HepG2 (cell line): ENCODE data around the gene KCTD16. TPM values are rescaled to one million over a fixed set of nuclear protein-coding genes. Genes with fewer than 3 reads are reported as not detected.

Source experiments
- ATAC-seq: fragments of 200-7000 bp; cut with Tn5 transposase; 3 replicates; pipeline ENCODE4 v1.9.1; 2020; ENCODE audit warnings: mild to moderate bottlenecking, moderate library complexity
- BruUV-seq: library from RNA; stranded (reverse); fragments of 400-500 nt; replicated peaks from 2 replicates; lab custom pipeline; 2021; lab: Mats Ljungman, UMichigan
- CTCF ChIA-PET: fragments of 300-600 bp; formaldehyde crosslinking; extraction: SDS; loops from one replicate; lab custom pipeline; 2021; ENCODE audit warnings: low total read pairs, inconsistent platforms, low intra/inter-chr PET ratio; lab: Yijun Ruan, JAX
- POLR2A ChIA-PET: fragments of 350-600 bp; sonication (Branson Sonifier 250); formaldehyde crosslinking; loops from one replicate; lab custom pipeline; 2020; ENCODE audit warnings: antibody characterized with exemption, inconsistent platforms; lab: Yijun Ruan, JAX
- DNase-seq: peaks from one replicate; pipeline ENCODE4 v3.0.0-alpha.2; 2015; ENCODE audit warnings: low spot score
- FAIRE-seq: peaks from 3 replicates; lab custom pipeline; 2011; peaks lifted over from hg19 to GRCh38; lab: Jason Lieb, UNC
- H2AFZ ChIP-seq: one replicate; pipeline ENCODE4 v1.6.1; 2011; ENCODE audit warnings: low read length, inconsistent platforms
- H3K27ac ChIP-seq: fragments of 300-600 bp; 3 replicates; pipeline ENCODE4 v1.8.0; 2011; ENCODE audit warnings: mixed run types, mild to moderate bottlenecking, mixed read lengths, low read length, inconsistent platforms; ENCODE audit not compliant: insufficient read depth; ENCODE audit errors: extremely low read length
- H3K27me3 ChIP-seq, 2 experiments: fragments of 200-600 bp in 1 of 2; 2 replicates in 1 of 2; 3 replicates in 1 of 2; pipeline versions ENCODE4 v1.6.0 to v1.8.0; 2011; ENCODE audit warnings: low read length in 2 of 2, mild to moderate bottlenecking in 2 of 2, moderate library complexity in 2 of 2, inconsistent platforms in 1 of 2; ENCODE audit not compliant: insufficient read depth in 2 of 2, control insufficient read depth in 1 of 2
- H3K36me3 ChIP-seq, 2 experiments: fragments of 200-600 bp in 1 of 2; replicated peaks in 1 of 2; 2 replicates in 1 of 2; 3 replicates in 1 of 2; pipeline versions ENCODE4 v1.5.1 to v1.8.0; 2011; ENCODE audit warnings: low read length in 2 of 2, inconsistent platforms in 1 of 2; ENCODE audit not compliant: insufficient read depth in 2 of 2, control insufficient read depth in 1 of 2
- H3K4me1 ChIP-seq: 2 replicates; pipeline ENCODE4 v1.5.1; 2012; ENCODE audit warnings: low read length, inconsistent platforms; ENCODE audit not compliant: insufficient read depth
- H3K4me2 ChIP-seq: 2 replicates; pipeline ENCODE4 v1.6.0; 2011; ENCODE audit warnings: low read depth, low read length, inconsistent platforms
- H3K4me3 ChIP-seq, 3 experiments: fragments of 200-600 bp in 1 of 3; sonication (generic), shearing (Covaris generic) in 1 of 3; replicated peaks in 1 of 3; 2 replicates each; pipeline ENCODE4 v1.5.1; 2011 to 2016; ENCODE audit warnings: low read length in 3 of 3, inconsistent platforms in 2 of 3, low read depth in 2 of 3, mild to moderate bottlenecking in 2 of 3, control low read depth in 1 of 3, mixed read lengths in 1 of 3; ENCODE audit not compliant: insufficient read depth in 1 of 3
- H3K79me2 ChIP-seq: one replicate; pipeline ENCODE4 v1.6.1; 2011; ENCODE audit warnings: low read length, inconsistent platforms; ENCODE audit not compliant: insufficient read depth
- H3K9ac ChIP-seq: 2 replicates; pipeline ENCODE4 v1.6.0; 2011; ENCODE audit warnings: mild to moderate bottlenecking, low read depth, low read length, inconsistent platforms; ENCODE audit not compliant: insufficient read depth
- H3K9me3 ChIP-seq: 2 replicates; pipeline ENCODE4 v1.5.1; 2012; ENCODE audit warnings: mild to moderate bottlenecking, low read length
- H4K20me1 ChIP-seq: 2 replicates; pipeline ENCODE4 v1.6.0; 2011; ENCODE audit warnings: inconsistent platforms, mild to moderate bottlenecking, low read length, moderate library complexity; ENCODE audit not compliant: insufficient read depth
- ADNP ChIP-seq: sonication (generic); formaldehyde crosslinking; IDR thresholded peaks from 2 replicates; pipeline ENCODE4 v1.4.0; 2020; ENCODE audit warnings: missing genetic modification reagents
- ATAD3A ChIP-seq: sonication (generic); formaldehyde crosslinking; IDR thresholded peaks from 2 replicates; pipeline ENCODE4 v1.4.0; 2020; ENCODE audit warnings: missing genetic modification reagents
- CSRNP1 ChIP-seq: sonication (generic); formaldehyde crosslinking; IDR thresholded peaks from 2 replicates; pipeline ENCODE4 v1.8.1; 2023; ENCODE audit warnings: mild to moderate bottlenecking, missing genetic modification reagents
- DDIT3 ChIP-seq: sonication (generic); formaldehyde crosslinking; IDR thresholded peaks from 2 replicates; pipeline ENCODE4 v1.4.0; 2020; ENCODE audit warnings: mild to moderate bottlenecking, missing genetic modification reagents
- DZIP1 ChIP-seq: sonication (generic); formaldehyde crosslinking; IDR thresholded peaks from 2 replicates; pipeline ENCODE4 v1.5.0; 2020; ENCODE audit warnings: mild to moderate bottlenecking, missing genetic modification reagents
- KDM3A ChIP-seq: IDR thresholded peaks from 2 replicates; pipeline ENCODE4 v1.6.1; 2018; ENCODE audit warnings: low read depth, missing compliant biosample characterization
- MAFF ChIP-seq: IDR thresholded peaks from 2 replicates; pipeline ENCODE4 v1.6.1; 2011; ENCODE audit warnings: low read depth, low read length, improper control_type of control experiment
- MAFK ChIP-seq, 2 experiments: IDR thresholded peaks in 1 of 2; conservative IDR thresholded peaks in 1 of 2; 2 replicates each; pipeline ENCODE4 v1.6.1; 2011; ENCODE audit warnings: improper control_type of control experiment in 2 of 2, low read length in 2 of 2
- PAXIP1 ChIP-seq: sonication (generic); formaldehyde crosslinking; conservative IDR thresholded peaks from 2 replicates; pipeline ENCODE4 v1.4.0; 2020; ENCODE audit warnings: mild to moderate bottlenecking, missing genetic modification reagents, moderate library complexity
- SMARCE1 ChIP-seq: fragments of 450-650 bp; IDR thresholded peaks from 2 replicates; pipeline ENCODE4 v1.6.1; 2017; ENCODE audit warnings: borderline replicate concordance
- TGIF2 ChIP-seq: IDR thresholded peaks from 2 replicates; pipeline ENCODE4 v1.6.1; 2016; ENCODE audit warnings: control low read depth, missing compliant biosample characterization
- ZNF772 ChIP-seq: sonication (generic); formaldehyde crosslinking; IDR thresholded peaks from 2 replicates; pipeline ENCODE4 v1.5.0; 2020; ENCODE audit warnings: mild to moderate bottlenecking, missing genetic modification reagents
- ZNF790 ChIP-seq: sonication (generic); formaldehyde crosslinking; IDR thresholded peaks from 2 replicates; pipeline ENCODE4 v1.8.0; 2022; ENCODE audit warnings: missing genetic modification reagents, mild to moderate bottlenecking, borderline replicate concordance
- ZNF816 ChIP-seq: sonication (generic); formaldehyde crosslinking; IDR thresholded peaks from 2 replicates; pipeline ENCODE4 v1.8.0; 2022; ENCODE audit warnings: missing genetic modification reagents, mild to moderate bottlenecking, borderline replicate concordance
- ZSCAN25 ChIP-seq: sonication (generic); formaldehyde crosslinking; IDR thresholded peaks from 2 replicates; pipeline ENCODE4 v1.8.0; 2022; ENCODE audit warnings: mild to moderate bottlenecking, missing genetic modification reagents
- ZSCAN9 ChIP-seq: IDR thresholded peaks from 2 replicates; pipeline ENCODE4 v1.6.1; 2016; ENCODE audit warnings: borderline replicate concordance
- ZZZ3 ChIP-seq: sonication (generic); formaldehyde crosslinking; IDR thresholded peaks from 2 replicates; pipeline ENCODE4 v1.4.0; 2020; ENCODE audit warnings: missing genetic modification reagents, mild to moderate bottlenecking, borderline replicate concordance
- WGBS: methylation state at CpG from one replicate; pipeline ENCODE4 v1.1.6; 2017; ENCODE audit warnings: low lambda C conversion rate; 5-methylcytosine and 5-hydroxymethylcytosine counted together
- in situ Hi-C: cut with HindIII; loops from 2 replicates; pipeline ENCODE4 v1.10.0; 2017; ENCODE audit warnings: low pct_unique_long_range_greater_than_20kb; ENCODE audit not compliant: extremely low pct_ligation_motif_present
- intact Hi-C: fragments of 100-400 bp; cut with micrococcal nuclease; formaldehyde crosslinking; loops from one replicate; pipeline ENCODE4 v1.10.0; 2022; ENCODE audit not compliant: unreplicated experiment
- polyA plus RNA-seq, 8 experiments: library from polyadenylated mRNA; depleted of rRNA in 3 of 8; stranded (reverse) in 7 of 8; unstranded in 1 of 8; fragments of >200 nt; fragmentation: Illumina TruSeq in 4 of 8; extraction: Trizol in 4 of 8; gene quantifications; 2 replicates each; pipeline versions ENCODE4 v1.2.1 to v1.2.3, GENCODE V29; 2011 to 2016; ENCODE audit warnings: low read depth in 4 of 8, missing spikeins in 1 of 8, mixed read lengths in 1 of 8; ENCODE audit not compliant: insufficient read depth in 1 of 8
- total RNA-seq, 5 experiments: library from RNA; depleted of rRNA; stranded (reverse); fragments of >200 nt; fragmentation: Illumina TruSeq; extraction: Trizol; gene quantifications; 2 replicates each; pipeline ENCODE4 v1.2.3, GENCODE V29; 2016; ENCODE audit warnings: low read depth in 1 of 5

KCTD16 gene
- total and polyA plus RNA-seq, 2 of the 13 experiments (the other 11 are each of a cell fraction or from before 2014, with no cell fraction given) = 0.02 to 0.09 TPM

- Histone ChIP-seq H3K36me3 (no peaks in the 10 kb centered on the region), H3K4me2 (no peak overlapping the region), H3K4me1 (no peaks in the 10 kb centered on the region), H3K4me3 (no peak overlapping the region), H3K27ac (no peak overlapping the region), H3K27me3 (no peaks in the 10 kb centered on the region), H4K20me1 (no peaks in the 10 kb centered on the region), H2AFZ (no peak overlapping the region), H3K9ac (no peak overlapping the region), H3K79me2 (no peaks in the 10 kb centered on the region), H3K9me3 (no peaks in the 10 kb centered on the region)
- ATAC-seq (no peak), FAIRE-seq (no peak), DNase-seq (no peak)
- ChIA-PET CTCF (no interaction called here), POLR2A (no interaction called here)
- in situ Hi-C loops = no loop called here
- WGBS = 46% methylated on average over 3 of the region's 3 CpGs
- intact Hi-C loops = no loop called here
- TF ChIP-seq KDM3A (CRISPR knock-in tag) (no peak), DDIT3 (no peak), DZIP1 (CRISPR knock-in tag) (no peak), ZNF790 (no peak), MAFK (conservative IDR thresholded peaks at IDR 0.05 in 1 of 2, IDR thresholded peaks at IDR 0.05 in 1 of 2; ENCODE audit: low read length in 2 of 2) (peak; percentile 55 to 80; a peak in 3 of 4 replicates), ATAD3A (CRISPR knock-in tag) (no peak), CSRNP1 (no peak), ADNP (CRISPR knock-in tag) (no peak), TGIF2 (CRISPR knock-in tag) (no peak), SMARCE1 (no peak), ZNF816 (CRISPR knock-in tag) (no peak), ZSCAN25 (CRISPR knock-in tag) (no peak), ZSCAN9 (no peak), ZNF772 (CRISPR knock-in tag) (no peak), PAXIP1 (CRISPR knock-in tag) (no peak), MAFF (peak; percentile 69), ZZZ3 (CRISPR knock-in tag) (no peak)
- no TSS peak for BruUV-seq
Observed at GRCh38 chr5:144297081-144297480, 126.4 kb downstream of the KCTD16 start.
